Kasumi-1 (cell line): ENCODE data around the gene BTAF1.
"Not testable (repeated sequence)": the region's sequence is repeated elsewhere in the genome, so short reads cannot be mapped to it uniquely, and the experiment has no call there.

Experiments used
- DNase-seq, 2 experiments: peaks; one replicate each; lab custom pipeline; 2025; lab: John Stamatoyannopoulos, UW

BTAF1 gene

DNA sequence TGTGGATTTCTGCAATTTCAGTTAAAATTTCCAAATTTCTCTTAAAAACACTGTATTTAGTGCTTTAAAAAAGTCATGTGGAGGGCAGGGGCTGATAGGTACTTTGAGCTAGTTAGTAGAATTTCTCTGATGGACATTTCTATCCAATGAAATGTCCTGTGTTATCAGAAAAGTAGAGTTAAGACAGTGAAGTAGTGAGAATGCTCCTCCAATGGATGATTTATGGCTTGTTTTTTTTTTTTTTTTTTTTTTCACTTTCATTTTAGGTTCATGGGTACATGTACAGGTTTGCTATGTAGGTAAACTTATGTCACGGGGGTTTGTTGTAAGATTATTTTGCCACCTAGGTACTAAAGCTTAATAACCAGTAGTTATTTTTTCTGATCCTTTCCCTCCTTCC, 55.0 kb downstream of the BTAF1 start:
- DNase-seq, result no peak

DNA sequence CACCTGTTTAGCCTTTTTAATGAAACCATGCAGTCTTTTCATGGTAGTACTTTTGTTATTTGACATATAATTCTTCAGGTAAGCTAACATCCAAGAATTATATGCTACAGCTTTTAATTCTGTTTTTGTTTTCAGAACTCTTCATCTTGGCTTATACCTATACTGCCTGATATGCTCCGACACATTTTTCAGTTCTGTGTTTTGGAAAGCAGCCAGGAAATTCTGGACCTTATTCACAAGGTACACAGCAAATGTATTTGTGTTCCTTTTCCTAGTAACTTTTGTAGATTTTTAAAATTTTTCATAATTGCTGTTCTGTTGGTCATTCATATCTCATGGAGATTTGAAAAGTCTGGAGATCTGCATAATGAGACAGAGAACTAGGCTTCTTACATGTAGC, 56.7 kb downstream of the BTAF1 start:
- no peak for DNase-seq

DNA sequence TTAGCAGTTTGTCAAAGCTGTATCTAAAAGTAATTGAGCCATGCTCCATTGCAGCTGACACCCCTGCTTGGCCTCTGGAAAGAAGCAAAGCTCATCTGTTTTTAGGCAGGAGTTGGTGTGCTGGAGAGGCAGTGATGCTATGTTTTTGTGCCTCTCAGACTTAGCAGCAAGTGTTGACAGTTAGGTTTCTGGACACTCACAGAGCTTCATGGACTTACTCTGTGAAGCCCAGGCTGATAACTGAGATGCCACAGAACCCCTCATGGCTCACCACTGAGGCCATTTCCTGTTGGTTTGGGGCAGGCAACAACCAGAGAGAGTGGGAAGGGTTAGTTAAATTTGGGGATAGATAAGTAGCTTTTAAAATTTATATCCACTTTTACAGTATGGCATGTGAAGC, 59.8 kb downstream of the BTAF1 start:
- DNase-seq, result no peak

GRCh38 chr10:91987397-91988037, 63.9 kb downstream of the BTAF1 start:
- no peak for DNase-seq

- DNase-seq, result no peak
Observed at GRCh38 chr10:91992031-91992430, 68.5 kb downstream of the BTAF1 start.

GRCh38 chr10:91996266-91996665, 72.7 kb downstream of the BTAF1 start:
- DNase-seq, result no peak

- DNase-seq, result no peak
Observed at GRCh38 chr10:92001581-92001980, 78.0 kb downstream of the BTAF1 start.

DNA sequence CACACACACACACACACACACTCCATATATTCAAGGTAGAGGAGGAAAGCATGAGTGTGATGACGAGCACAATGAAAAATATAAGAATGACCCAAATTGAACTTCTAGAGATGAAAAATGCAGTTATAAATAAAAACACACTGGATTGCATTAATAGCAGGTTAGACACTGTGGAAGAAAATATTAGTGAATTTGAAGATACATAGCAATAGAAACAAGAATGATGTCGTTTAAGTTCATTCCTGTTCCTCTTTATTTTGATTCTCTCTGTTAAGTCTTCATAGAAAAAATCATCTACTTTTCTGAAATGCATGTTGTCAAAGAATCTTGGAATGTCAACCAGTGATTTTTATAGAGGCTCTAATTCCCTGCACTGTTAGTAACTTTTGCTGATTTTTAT, 78.4 kb downstream of the BTAF1 start:
- no peak for DNase-seq

DNA sequence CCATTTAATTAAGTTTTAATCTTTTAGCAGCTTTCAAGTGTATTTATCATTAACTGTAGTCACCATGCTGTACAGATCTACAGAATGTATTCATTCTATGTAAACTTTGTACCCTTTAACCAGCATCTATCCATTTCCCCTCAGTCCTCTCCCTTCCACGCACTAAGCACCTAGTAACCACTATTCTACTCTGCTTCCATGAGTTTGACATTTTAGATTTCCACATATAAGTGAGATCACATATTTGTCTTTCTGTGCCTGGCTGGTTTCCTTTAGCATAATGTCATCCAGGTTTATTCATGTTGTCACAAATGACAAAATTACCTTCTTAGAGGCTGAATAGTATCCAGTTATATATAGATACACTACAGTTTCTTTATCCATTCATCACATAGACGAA, 79.7 kb downstream of the BTAF1 start:
- DNase-seq, result no peak

- DNase-seq, result no peak
Observed at GRCh38 chr10:92005978-92006377, 82.4 kb downstream of the BTAF1 start.

DNA sequence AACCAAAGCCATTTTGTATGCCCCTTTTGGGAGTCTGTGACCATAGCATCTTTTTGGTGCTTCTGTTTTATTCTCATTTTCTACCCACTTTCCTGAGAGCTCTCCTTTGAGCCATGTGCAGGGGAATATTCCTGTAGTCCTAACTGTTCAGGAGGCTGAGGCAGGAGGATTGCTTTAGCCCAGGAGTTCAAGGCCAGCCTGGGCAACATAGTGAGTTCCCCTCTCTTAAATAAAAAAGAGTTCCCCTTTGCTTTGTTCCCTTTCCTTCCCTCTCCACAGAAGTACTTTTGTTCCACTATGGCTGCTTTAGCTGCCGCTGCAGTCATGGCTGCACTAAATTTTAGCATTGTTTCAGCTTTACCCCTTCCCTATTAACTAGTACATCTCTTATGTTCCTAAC, 85.9 kb downstream of the BTAF1 start:
- DNase-seq, result no peak

DNA sequence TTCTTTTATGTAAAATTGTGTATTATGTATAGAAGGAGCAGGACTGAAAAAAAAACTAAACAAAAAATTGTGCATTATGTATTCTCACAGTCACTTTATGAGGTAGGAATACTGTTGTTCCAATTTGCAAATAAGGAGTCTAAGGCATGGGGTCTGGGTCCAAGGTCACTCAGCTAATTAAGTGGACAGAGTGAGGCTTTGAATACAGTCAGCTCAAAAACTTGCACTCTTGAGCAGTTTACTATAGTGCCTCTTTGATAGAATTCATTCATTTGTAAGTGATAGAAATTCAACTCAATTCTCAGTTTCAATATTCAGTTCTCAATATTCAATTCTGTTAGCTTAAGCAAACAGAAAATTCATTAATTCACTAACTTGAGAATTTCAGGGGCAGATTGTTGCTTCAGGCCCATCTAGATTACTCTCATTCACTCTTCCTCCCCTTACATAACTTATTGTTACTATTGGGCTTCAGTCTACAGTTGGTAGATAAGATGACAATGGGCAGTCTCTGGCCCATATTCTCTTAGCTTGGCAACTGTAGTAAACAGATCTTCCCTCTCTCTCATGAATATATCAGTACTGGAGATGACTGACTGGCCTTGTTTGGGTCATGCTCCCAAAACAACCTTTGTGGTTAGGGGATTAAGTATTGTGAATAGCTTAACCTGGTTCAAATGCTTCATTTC, 86.6 kb downstream of the BTAF1 start:
- no peak for DNase-seq

DNA sequence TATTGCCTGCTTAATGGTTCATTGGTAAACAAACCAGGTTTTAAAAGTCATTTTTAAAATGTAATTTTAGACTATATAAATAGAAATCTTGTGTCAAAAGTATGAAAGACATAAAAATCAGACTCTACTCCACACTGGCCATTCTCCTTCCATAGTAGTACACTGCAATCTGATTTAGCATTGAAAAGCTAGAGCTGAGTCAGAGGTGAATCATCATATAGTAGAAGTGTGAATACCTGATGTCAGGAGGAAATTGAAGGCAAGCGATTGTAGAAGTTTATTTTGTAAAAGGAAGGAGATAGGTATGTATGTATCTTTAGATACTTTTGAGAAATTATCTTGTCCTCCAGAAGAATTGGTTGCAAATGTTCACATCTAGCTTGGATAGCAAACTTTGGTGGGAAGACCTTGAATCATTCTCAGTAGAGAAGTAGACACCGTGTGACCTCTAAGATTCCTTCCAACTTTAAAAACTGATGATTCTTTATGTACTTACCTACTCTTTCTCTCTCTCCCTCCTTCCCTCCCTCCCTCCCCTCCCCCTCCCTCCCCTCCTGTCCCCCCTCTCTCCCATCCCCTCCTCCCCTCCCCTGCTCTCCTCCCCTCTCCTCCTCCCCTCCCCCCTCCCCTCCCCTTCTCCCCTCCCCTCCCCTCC, 88.1 kb downstream of the BTAF1 start:
- no peak for DNase-seq

GRCh38 chr10:92014620-92015019, 91.0 kb downstream of the BTAF1 start:
- no peak for DNase-seq

- no peak for DNase-seq
Observed at GRCh38 chr10:92024700-92025099, 101.1 kb downstream of the BTAF1 start.

DNA sequence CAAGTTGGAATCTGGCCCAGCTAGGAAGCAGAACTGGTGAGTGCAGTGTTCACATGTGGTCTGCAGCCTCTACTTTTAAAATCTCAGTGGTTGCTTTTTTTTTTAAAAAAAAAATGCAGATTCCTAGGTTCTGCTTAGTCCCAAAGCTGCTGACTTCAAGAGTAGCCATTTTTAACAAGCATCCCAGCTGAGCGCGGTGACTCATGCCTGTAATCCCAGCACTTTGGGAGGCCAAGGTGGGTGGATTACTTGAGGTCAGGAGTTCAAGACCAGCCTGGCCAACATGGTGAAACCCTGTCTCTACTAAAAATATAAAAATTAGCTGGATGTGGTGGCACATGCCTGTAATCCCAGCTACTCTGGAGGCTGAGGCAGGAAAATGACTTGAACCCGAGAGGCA, 101.8 kb downstream of the BTAF1 start:
- DNase-seq, result not testable (repeated sequence)

DNA sequence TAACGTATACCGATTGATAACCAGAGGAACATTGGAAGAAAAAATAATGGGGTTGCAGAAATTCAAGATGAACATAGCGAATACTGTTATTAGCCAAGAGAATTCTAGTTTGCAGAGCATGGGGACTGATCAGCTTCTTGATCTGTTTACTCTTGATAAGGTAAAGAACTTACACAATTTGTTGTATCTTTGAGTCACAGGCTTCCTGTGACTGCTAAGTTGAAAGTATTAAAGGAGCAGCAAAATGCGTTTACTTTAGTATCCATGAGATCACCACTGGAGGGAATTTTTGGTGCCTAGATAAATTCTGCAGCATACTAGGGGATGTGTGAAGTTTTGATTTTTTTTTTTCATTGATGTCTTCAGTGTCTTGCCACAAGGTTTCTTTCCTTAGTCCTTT, 103.6 kb downstream of the BTAF1 start:
- DNase-seq, result no peak

DNA sequence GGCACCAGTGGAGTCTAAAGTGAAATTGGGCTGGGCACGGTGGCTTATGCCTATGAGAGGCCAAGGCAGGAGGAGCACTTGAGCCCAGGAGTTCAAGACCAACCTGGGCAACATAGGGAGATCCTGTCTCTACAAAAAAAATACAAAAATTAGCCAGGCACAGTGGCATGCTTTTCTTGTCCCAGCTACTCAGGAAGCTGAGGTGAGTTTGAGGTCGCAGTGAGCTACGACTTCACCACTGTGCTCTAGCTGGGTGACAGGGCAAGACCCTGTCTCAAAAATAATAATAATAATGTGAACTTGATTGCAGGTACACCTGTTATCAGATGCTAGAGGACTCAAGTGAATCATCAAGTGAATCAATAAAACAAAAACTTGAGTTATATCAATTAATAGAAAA, 108.0 kb downstream of the BTAF1 start:
- no peak for DNase-seq

DNA sequence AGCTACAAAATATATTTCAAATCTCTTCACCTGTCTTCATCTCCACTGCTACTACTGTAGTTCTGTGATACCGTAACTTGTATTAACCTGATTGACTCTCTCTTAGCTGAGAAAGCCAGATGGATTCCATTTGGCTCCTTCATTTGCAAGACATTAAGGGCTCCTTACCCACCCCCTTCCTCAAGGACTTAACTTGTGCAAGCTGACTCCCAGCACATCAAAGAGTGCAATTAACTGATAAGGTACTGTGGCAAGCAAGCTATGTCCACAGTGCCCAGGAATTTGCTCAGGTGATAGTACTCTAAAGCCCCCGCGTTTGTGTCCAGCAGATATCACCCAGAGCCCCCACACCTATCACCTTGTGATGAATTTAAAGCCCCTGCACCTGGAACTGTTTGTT, 109.5 kb downstream of the BTAF1 start:
- not testable (repeated sequence) for DNase-seq

GRCh38 chr10:92038949-92039348, 115.4 kb downstream of the BTAF1 start:
- DNase-seq, result no peak

GRCh38 chr10:92042541-92042940, 119.0 kb downstream of the BTAF1 start:
- no peak for DNase-seq

GRCh38 chr10:92045641-92046106, 122.1 kb downstream of the BTAF1 start:
- no peak for DNase-seq

DNA sequence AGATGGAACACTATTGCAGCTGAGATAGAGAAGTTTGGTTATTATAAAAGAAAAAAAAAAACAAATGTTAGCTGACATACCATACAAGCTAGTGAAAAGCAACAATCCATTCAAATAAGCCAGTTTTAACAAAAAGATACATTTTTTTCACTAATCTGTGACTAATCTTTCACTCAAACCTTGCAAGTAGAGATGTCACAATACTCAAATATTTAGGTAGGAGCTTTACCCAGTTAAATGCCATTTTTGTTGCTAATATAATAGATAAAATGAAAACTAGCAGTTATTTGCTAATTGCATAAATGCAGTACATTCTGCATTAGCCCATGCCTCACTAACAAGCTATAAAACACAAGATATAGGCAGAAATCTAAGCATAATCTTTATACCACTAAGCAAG, 123.6 kb downstream of the BTAF1 start:
- no peak for DNase-seq
